Endothelial cell of umbilical vein (primary cell): ENCODE results near the gene DAB1.

Source experiments
- CTCF ChIP-seq, 2 donors: IDR thresholded peaks; 1 replicate in 1 of 2; 2 replicates in 1 of 2; pipeline ENCODE4 v1.5.1; 2011; ENCODE audit warnings: low read length in 2 of 2, mild to moderate bottlenecking in 2 of 2, moderate library complexity in 2 of 2, control low read depth in 1 of 2, inconsistent platforms in 1 of 2, low read depth in 1 of 2; ENCODE audit not compliant: insufficient read depth in 1 of 2; ENCODE audit errors: extremely low read depth in 1 of 2
- GATA2 ChIP-seq: IDR thresholded peaks from 2 replicates; pipeline ENCODE4 v1.7.0; 2011; ENCODE audit warnings: low read depth, mild to moderate bottlenecking, moderate library complexity, mixed read lengths, low read length; ENCODE audit not compliant: insufficient read length, insufficient read depth

- TF ChIP-seq CTCF (IDR thresholded peaks at IDR 0.05; ENCODE audit: extremely low read depth in 1 of 2, insufficient read depth in 1 of 2, low read depth in 1 of 2, low read length in 2 of 2): no peak
- no peak for TF ChIP-seq GATA2
Observed at GRCh38 chr1:57204942-57205787, 218.7 kb downstream of the DAB1 start.
